Stimulated activated CD8-positive, alpha-beta memory T cell treated with anti-CD3 and anti-CD28 coated beads, Interleukin-2, amount 100 ng/mL, for 1 hour (primary cell): ENCODE data around the gene PALD1.

Experiments used
- DNase-seq, 2 donors: peaks; one replicate each; pipeline ENCODE4 v3.0.0-alpha.2; 2020; ENCODE audit warnings: low read depth in 2 of 2

The PALD1 gene

GRCh38 chr10:70457759-70458305 is 20.7 kb upstream of the PALD1 start:
- DNase-seq, result no peak

GRCh38 chr10:70458329-70459060 is 20.1 kb upstream of the PALD1 start:
- no peak for DNase-seq

DNA sequence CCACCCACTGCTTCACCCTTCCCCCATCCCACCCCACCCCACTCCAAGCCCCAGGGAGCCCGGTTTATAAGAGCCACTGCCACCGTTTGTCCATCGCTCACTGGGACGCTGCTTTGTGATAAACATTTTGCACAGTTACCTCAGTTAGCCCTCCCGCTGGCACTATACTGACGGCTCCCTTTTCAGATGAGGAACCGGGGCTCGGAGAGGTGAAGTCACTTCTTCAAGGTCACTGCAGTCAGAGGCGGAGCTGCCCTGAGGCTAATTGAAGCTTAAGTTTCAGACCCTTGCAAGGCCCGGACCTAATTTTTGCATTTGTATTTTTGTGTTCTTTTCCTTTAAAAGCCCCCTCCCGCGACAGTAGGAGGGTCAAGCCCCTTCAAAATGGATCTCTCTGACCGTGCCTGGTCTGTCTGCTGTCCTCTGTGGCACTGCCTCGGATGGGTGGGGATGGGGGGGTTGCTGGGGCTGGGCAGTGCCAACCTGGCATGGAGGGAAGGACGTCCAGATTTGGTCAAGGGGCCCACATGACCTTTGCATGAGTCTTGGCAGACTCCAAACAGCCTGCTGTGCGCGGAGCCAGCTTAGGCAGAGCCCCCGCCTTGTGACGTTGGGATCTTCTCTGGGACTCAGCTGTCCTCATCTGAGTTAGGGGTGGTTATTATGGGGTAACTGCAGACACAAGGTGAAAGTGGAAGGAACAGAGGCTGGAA is 19.4 kb upstream of the PALD1 start:
- DNase-seq, result no peak

GRCh38 chr10:70459774-70460490 is 18.6 kb upstream of the PALD1 start:
- no peak for DNase-seq

- DNase-seq, result peak in 1 of 2 donors; percentile 30
These were observed 16.9 kb upstream of the PALD1 start for GRCh38 chr10:70461397-70462348.

DNA sequence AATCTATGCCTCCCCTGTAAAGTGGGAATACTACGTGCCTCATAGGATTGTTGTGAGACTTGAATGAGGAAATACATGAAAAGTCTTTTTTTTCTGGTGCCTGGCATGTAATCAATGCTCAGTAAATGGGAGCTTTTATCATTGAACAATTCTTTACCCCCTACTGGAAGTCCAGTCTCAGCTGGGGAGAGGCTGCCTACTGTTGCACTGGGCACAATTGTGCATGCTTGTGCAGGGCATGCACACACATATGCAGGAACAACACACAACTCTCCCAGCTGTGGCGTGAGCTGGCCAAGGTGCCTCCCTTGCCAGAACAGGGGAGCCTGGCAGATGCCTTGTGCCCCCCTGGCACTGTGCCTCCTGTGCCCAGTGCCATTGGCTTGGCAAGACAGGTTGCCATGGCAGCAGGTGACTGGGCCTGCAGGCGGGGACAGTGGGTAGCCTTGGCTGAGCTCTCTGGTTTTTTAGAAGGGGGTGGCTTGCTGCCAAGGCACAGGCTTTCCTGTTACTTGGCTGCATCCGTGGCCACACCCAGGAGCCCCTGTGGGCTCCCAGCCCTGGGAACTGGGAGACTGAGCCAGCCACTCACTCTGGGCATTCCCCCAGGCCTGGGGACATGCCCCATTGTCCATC is 16.1 kb upstream of the PALD1 start:
- no peak for DNase-seq

GRCh38 chr10:70465278-70465677 is 13.3 kb upstream of the PALD1 start:
- no peak for DNase-seq

- DNase-seq, result no peak
These were observed 12.7 kb upstream of the PALD1 start for GRCh38 chr10:70465832-70466231.

DNA sequence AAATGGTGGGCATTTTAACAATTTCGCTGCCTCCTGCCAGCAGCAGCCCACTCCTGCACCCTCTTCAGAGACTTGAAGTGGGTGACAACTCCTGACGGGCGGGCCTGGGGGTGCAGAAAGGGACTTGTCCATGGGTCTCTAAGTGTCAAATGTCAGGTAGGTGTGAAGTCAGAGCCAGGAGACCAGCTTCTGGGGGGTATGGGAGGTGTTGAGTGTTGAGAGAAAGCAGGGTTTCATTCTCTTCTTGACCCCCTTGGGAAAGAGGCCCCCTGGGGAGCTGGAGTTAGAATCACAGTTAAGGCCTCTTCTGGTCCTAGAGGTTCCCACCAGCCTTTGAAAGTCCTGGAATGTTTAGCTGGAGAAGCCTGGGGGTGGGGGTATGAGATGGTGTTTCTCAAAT is 11.6 kb upstream of the PALD1 start:
- no peak for DNase-seq

GRCh38 chr10:70472799-70473454 is 5.6 kb upstream of the PALD1 start:
- no peak for DNase-seq

- DNase-seq, result no peak
These were observed 3.8 kb upstream of the PALD1 start for GRCh38 chr10:70474780-70475179.

GRCh38 chr10:70475661-70476060 is 2.9 kb upstream of the PALD1 start:
- DNase-seq, result no peak

- no peak for DNase-seq
These were observed 2.1 kb upstream of the PALD1 start for GRCh38 chr10:70476249-70477035.

GRCh38 chr10:70477661-70478162 is 855 bp upstream of the PALD1 start:
- peak; percentile 42 to 65 for DNase-seq

DNA sequence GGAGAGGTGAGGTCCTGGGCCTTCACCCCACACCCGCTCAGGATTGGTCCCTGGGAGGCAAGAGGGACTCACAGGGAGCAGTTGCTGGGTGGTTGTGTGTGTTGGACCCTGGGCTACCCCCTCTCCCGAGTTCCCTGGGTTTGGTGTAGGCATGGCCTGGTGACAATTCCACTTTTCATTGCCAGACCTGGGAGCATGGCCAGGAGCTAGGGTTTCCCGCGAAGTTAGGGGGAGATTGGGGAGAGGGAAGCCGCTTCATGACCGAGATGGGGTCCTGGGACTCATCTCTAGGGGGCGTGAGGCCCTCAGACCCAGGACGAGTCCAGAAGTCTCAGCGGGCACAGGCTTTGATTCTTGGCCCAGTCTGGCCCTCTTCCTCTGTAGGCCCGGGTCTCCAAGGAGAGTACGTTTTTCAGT is 606 bp downstream of the PALD1 start:
- DNase-seq, result no peak

DNA sequence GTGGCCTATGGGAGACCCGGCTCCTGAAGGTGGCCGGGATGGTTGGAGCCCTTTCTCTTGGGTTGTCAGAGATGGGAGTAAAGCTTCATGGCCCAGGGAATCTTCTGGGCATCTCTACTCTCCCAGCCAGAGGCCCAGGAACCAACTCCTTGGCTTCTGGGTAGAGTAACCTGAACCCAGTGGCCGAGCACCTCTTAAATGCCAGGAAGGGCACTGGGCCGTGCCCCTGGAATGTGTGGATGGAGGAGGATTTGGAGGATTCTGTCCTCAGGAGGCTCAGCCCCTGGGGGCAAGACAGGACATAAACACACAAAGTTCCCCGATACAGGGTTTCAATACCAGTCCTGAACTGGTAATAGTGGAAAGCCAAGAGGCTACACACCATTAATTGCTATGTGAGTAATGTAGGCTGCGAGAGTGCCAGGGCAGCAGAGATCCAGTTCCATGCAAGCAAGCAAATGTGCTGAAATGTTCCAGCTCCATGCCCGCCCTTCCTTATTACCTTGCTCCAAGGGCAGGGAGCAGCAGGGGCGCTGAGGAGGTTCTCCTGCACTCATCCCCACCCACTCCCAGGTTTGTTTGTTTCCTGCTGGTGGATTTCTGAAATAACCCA is 1.2 kb downstream of the PALD1 start:
- DNase-seq, result no peak

- DNase-seq, result no peak
These were observed 1.8 kb downstream of the PALD1 start for GRCh38 chr10:70480239-70480861.

- no peak for DNase-seq
These were observed 2.5 kb downstream of the PALD1 start for GRCh38 chr10:70481105-70481504.
